ENCODE results near the gene SOHLH1. TPM values are rescaled to one million over a fixed set of nuclear protein-coding genes. Genes with fewer than 3 reads are reported as not detected.

SOHLH1 gene
- polyA plus RNA-seq, 1 donor = not detected

Other genes with a start within 250 kb of the SOHLH1 start
- 15.3 TPM for gene PPP1R26, start 219.7 kb downstream of the SOHLH1 start, polyA plus RNA-seq
- 46.9 TPM for gene MRPS2, start 198.8 kb downstream of the SOHLH1 start, polyA plus RNA-seq
- 0.09 TPM for gene LCN1, start 178.0 kb downstream of the SOHLH1 start, polyA plus RNA-seq
- gene OBP2A, start 153.4 kb downstream of the SOHLH1 start, polyA plus RNA-seq = not detected
- gene PAEP, start 137.7 kb downstream of the SOHLH1 start, polyA plus RNA-seq = 0.09 TPM
- gene GLT6D1, start 59.9 kb downstream of the SOHLH1 start, polyA plus RNA-seq = not detected
- gene LCN9, start 36.2 kb downstream of the SOHLH1 start, polyA plus RNA-seq = not detected
- 0.25 TPM for gene KCNT1, start 2.7 kb upstream of the SOHLH1 start, polyA plus RNA-seq
- 9.8 TPM for gene CAMSAP1, start 208.1 kb upstream of the SOHLH1 start, polyA plus RNA-seq

All from large intestine (tissue), 1 donor.